DND-41 (cell line): ENCODE results near the gene ACBD6.

Experiments used
- ATAC-seq: fragments of 200-7000 bp; cut with Tn5 transposase; 3 replicates; pipeline ENCODE4 v1.9.1; 2021; ENCODE audit warnings: low read depth; ENCODE audit not compliant: insufficient read depth
- DNase-seq: peaks from one replicate; pipeline ENCODE4 v3.0.0-alpha.2; 2020
- H2AFZ ChIP-seq: 2 replicates; pipeline ENCODE4 v1.6.0; 2012; ENCODE audit warnings: low read depth, low read length
- H3K27ac ChIP-seq: 2 replicates; pipeline ENCODE4 v1.5.1; 2012; ENCODE audit warnings: low read length, inconsistent platforms
- H3K27me3 ChIP-seq: fragments of 200-600 bp; sonication (generic); 2 replicates; pipeline ENCODE4 v1.6.0; 2012; ENCODE audit warnings: low read length, mild to moderate bottlenecking, inconsistent platforms; ENCODE audit not compliant: insufficient read depth, poor library complexity
- H3K36me3 ChIP-seq: 2 replicates; pipeline ENCODE4 v1.5.1; 2012; ENCODE audit warnings: low read length, inconsistent platforms; ENCODE audit not compliant: insufficient read depth
- H3K4me1 ChIP-seq: 2 replicates; pipeline ENCODE4 v1.5.1; 2012; ENCODE audit warnings: mild to moderate bottlenecking, low read length; ENCODE audit not compliant: insufficient read depth
- H3K4me2 ChIP-seq: 2 replicates; pipeline ENCODE4 v1.6.0; 2012; ENCODE audit warnings: mild to moderate bottlenecking, moderate library complexity, low read length, inconsistent platforms; ENCODE audit not compliant: insufficient read depth
- H3K4me3 ChIP-seq, 2 experiments: fragments of 200-600 bp in 1 of 2; shearing (Covaris generic) in 1 of 2; 2 replicates each; pipeline ENCODE4 v1.5.1; 2012 to 2016; ENCODE audit warnings: inconsistent platforms in 2 of 2, low read length in 2 of 2, mild to moderate bottlenecking in 2 of 2, low read depth in 1 of 2, moderate library complexity in 1 of 2
- H3K79me2 ChIP-seq: 2 replicates; pipeline ENCODE4 v1.6.0; 2012; ENCODE audit warnings: low read length, inconsistent platforms; ENCODE audit not compliant: insufficient read depth
- H3K9ac ChIP-seq: 2 replicates; pipeline ENCODE4 v1.6.0; 2012; ENCODE audit warnings: low read depth, mild to moderate bottlenecking, inconsistent platforms, low read length, moderate library complexity
- H3K9me3 ChIP-seq: 2 replicates; pipeline ENCODE4 v1.5.1; 2012; ENCODE audit warnings: low read length, moderate library complexity, mild to moderate bottlenecking, inconsistent platforms; ENCODE audit not compliant: insufficient read depth, severe bottlenecking
- H4K20me1 ChIP-seq: 2 replicates; pipeline ENCODE4 v1.6.0; 2012; ENCODE audit warnings: low read length; ENCODE audit not compliant: insufficient read depth
- CTCF ChIP-seq: IDR thresholded peaks from 2 replicates; pipeline ENCODE4 v1.5.1; 2012; ENCODE audit warnings: borderline replicate concordance, low read length, moderate library complexity, mild to moderate bottlenecking; ENCODE audit not compliant: poor library complexity, severe bottlenecking; ENCODE audit errors: extremely low read depth
- EZH2 ChIP-seq: IDR thresholded peaks from 3 replicates; pipeline ENCODE4 v1.6.1; 2012; ENCODE audit warnings: borderline replicate concordance, low read depth, mild to moderate bottlenecking, moderate library complexity, low read length, inconsistent platforms; ENCODE audit not compliant: severe bottlenecking

ACBD6 gene

GRCh38 chr1:180265871-180266270, 236.5 kb downstream of the ACBD6 start:
- Histone ChIP-seq H2AFZ (no peak overlapping the region), H3K27ac (no peak overlapping the region), H3K4me3 (no peak overlapping the region), H3K4me2 (no peak overlapping the region), H3K9me3 (no peaks in the 10 kb centered on the region), H3K9ac (no peak overlapping the region), H3K79me2 (no peaks in the 10 kb centered on the region), H3K27me3 (no peaks in the 10 kb centered on the region), H3K36me3 (no peaks in the 10 kb centered on the region), H3K4me1 (no peaks in the 10 kb centered on the region), H4K20me1 (no peaks in the 10 kb centered on the region)
- TF ChIP-seq EZH2: no peak
- TF ChIP-seq CTCF: no peak
- ATAC-seq (no peak), DNase-seq (no peak)

GRCh38 chr1:180265201-180265600, 237.2 kb downstream of the ACBD6 start:
- Histone ChIP-seq H3K4me2 (no peak overlapping the region), H3K27me3 (no peaks in the 10 kb centered on the region), H3K4me3 (no peak overlapping the region), H3K4me1 (no peaks in the 10 kb centered on the region), H3K79me2 (no peaks in the 10 kb centered on the region), H2AFZ (no peak overlapping the region), H3K9ac (no peak overlapping the region), H3K27ac (no peak overlapping the region), H4K20me1 (no peaks in the 10 kb centered on the region), H3K9me3 (no peaks in the 10 kb centered on the region), H3K36me3 (no peaks in the 10 kb centered on the region)
- TF ChIP-seq EZH2 (no peak), CTCF (no peak)
- DNase-seq (no peak), ATAC-seq (no peak)

- no peak for ATAC-seq
- TF ChIP-seq EZH2: no peak
- TF ChIP-seq CTCF: no peak
- Histone ChIP-seq H3K9ac (no peak overlapping the region), H4K20me1 (no peaks in the 10 kb centered on the region), H3K27ac (no peak overlapping the region), H3K9me3 (no peaks in the 10 kb centered on the region), H3K4me2 (no peak overlapping the region), H2AFZ (no peak overlapping the region), H3K79me2 (no peaks in the 10 kb centered on the region), H3K27me3 (no peaks in the 10 kb centered on the region), H3K4me3 (no peak overlapping the region), H3K4me1 (no peaks in the 10 kb centered on the region), H3K36me3 (no peaks in the 10 kb centered on the region)
- no peak for DNase-seq
Observed at GRCh38 chr1:180264595-180264994, 237.8 kb downstream of the ACBD6 start.
